Cardiac septum (tissue), 1 donor: ENCODE results near the gene PIK3C2B. TPM values are rescaled to one million over a fixed set of nuclear protein-coding genes. Genes with fewer than 3 reads are reported as not detected.

ENCODE experiments used
- DNase-seq: peaks from one replicate; pipeline ENCODE4 v3.0.0-alpha.2; 2020; ENCODE audit warnings: low spot score
- intact Hi-C: fragments of 100-400 bp; cut with DNase I; formaldehyde crosslinking; loops from one replicate; pipeline ENCODE4 v1.14.0; 2022
- total RNA-seq: library from RNA; stranded (reverse); fragmentation: NEBNext Ultra II Directional; extraction: Animal tissue kit (Norgen Biotek cat#: 25700); gene quantifications from one replicate; pipeline ENCODE4 v1.2.1, GENCODE V29; 2021
- donor health status: DM: no; HTN: no; CAD: no.

Gene PIK3C2B
- total RNA-seq, 1 donor from 2014 or later = 28.8 TPM

- intact Hi-C loops = no loop called here
- DNase-seq = no peak
These were observed 16.8 kb upstream of the PIK3C2B start for GRCh38 chr1:204511366-204511765.

GRCh38 chr1:204509186-204509635 is 14.6 kb upstream of the PIK3C2B start:
- intact Hi-C loops = no loop called here
- no peak for DNase-seq

GRCh38 chr1:204507317-204508105 is 12.9 kb upstream of the PIK3C2B start:
- intact Hi-C loops = no loop called here
- no peak for DNase-seq

GRCh38 chr1:204506969-204507316 is 12.3 kb upstream of the PIK3C2B start:
- DNase-seq = no peak
- intact Hi-C loops = no loop called here

- DNase-seq = no peak
- intact Hi-C loops = no loop called here
These were observed 11.8 kb upstream of the PIK3C2B start for GRCh38 chr1:204506201-204506968.

GRCh38 chr1:204505674-204506200 is 11.1 kb upstream of the PIK3C2B start:
- intact Hi-C loops = no loop called here
- DNase-seq = no peak

- intact Hi-C loops = loop anchor here (5.0 kb wide), 1 partner anchor 72 kb away; no protein-coding TSS in a partner anchor
These were observed 9.4 kb upstream of the PIK3C2B start for GRCh38 chr1:204503913-204504519.

GRCh38 chr1:204503122-204503912 is 8.7 kb upstream of the PIK3C2B start:
- intact Hi-C loops = loop anchor here (5.0 kb wide), 1 partner anchor 71 kb away; no protein-coding TSS in a partner anchor
- no peak for DNase-seq

More at GRCh38 chr1:204503913-204504519, 9.4 kb upstream of the PIK3C2B start:
- DNase-seq = no peak

GRCh38 chr1:204502241-204502640 is 7.6 kb upstream of the PIK3C2B start:
- intact Hi-C loops = loop anchor here (1.0 to 5.0 kb wide), 2 partner anchors 56 to 70 kb away; no protein-coding TSS in a partner anchor
- DNase-seq = no peak

- no peak for DNase-seq
- intact Hi-C loops = loop anchor here (5.0 kb wide), 1 partner anchor 67 kb away; no protein-coding TSS in a partner anchor
These were observed 5.2 kb upstream of the PIK3C2B start for GRCh38 chr1:204499511-204500468.

- no peak for DNase-seq
- intact Hi-C loops = no loop called here
These were observed 4.4 kb upstream of the PIK3C2B start for GRCh38 chr1:204498981-204499380.

- intact Hi-C loops = loop anchor here (2.0 kb wide), 1 partner anchor 49 kb away; no protein-coding TSS in a partner anchor
- no peak for DNase-seq
These were observed 1.2 kb upstream of the PIK3C2B start for GRCh38 chr1:204495777-204496176.

GRCh38 chr1:204495078-204495753 is 611 bp upstream of the PIK3C2B start:
- intact Hi-C loops = loop anchor here (2.0 kb wide), 1 partner anchor 48 kb away; no protein-coding TSS in a partner anchor
- no peak for DNase-seq

- intact Hi-C loops = loop anchor here (1.0 to 2.0 kb wide), 3 partner anchors 12 to 47 kb away; no protein-coding TSS in a partner anchor
- peak; percentile 82 for DNase-seq
These were observed 673 bp downstream of the PIK3C2B start for GRCh38 chr1:204493984-204494280.

GRCh38 chr1:204493145-204493983 is 1.2 kb downstream of the PIK3C2B start:
- intact Hi-C loops = loop anchor here (1.0 kb wide), 1 partner anchor 11 kb away; no protein-coding TSS in a partner anchor
- DNase-seq = peak; percentile 83

- no peak for DNase-seq
- intact Hi-C loops = no loop called here
These were observed 3.0 kb downstream of the PIK3C2B start for GRCh38 chr1:204491655-204492054.

GRCh38 chr1:204487256-204487615 is 7.4 kb downstream of the PIK3C2B start:
- intact Hi-C loops = no loop called here
- DNase-seq = no peak
